H9 (cell line): ENCODE data around the gene OPHN1. TPM values are rescaled to one million over a fixed set of nuclear protein-coding genes. Genes with fewer than 3 reads are reported as not detected.

Experiments used
- DNase-seq: peaks from one replicate; pipeline ENCODE4 v3.0.0-alpha.2; 2017
- H2AFZ ChIP-seq: one replicate; pipeline ENCODE4 v1.6.1; 2013; ENCODE audit warnings: mild to moderate bottlenecking, low read length, control low read depth, moderate library complexity
- H2AK5ac ChIP-seq: 2 replicates; pipeline ENCODE4 v1.6.1; 2013; ENCODE audit warnings: low read length, control low read depth, mixed read lengths; ENCODE audit not compliant: insufficient read length
- H2BK120ac ChIP-seq: one replicate; pipeline ENCODE4 v1.6.1; 2013; ENCODE audit warnings: low read depth, mild to moderate bottlenecking, low read length, control low read depth, inconsistent platforms; ENCODE audit not compliant: poor library complexity, severe bottlenecking
- H2BK12ac ChIP-seq: 2 replicates; pipeline ENCODE4 v1.6.1; 2013; ENCODE audit warnings: low read length, control low read depth, mixed read lengths, low read depth; ENCODE audit not compliant: insufficient read length
- H2BK15ac ChIP-seq: 2 replicates; pipeline ENCODE4 v1.6.1; 2013; ENCODE audit warnings: low read depth, low read length, control low read depth
- H2BK20ac ChIP-seq: one replicate; pipeline ENCODE4 v1.6.1; 2013; ENCODE audit warnings: low read depth, mild to moderate bottlenecking, low read length, control low read depth, inconsistent platforms; ENCODE audit not compliant: poor library complexity, severe bottlenecking
- H2BK5ac ChIP-seq: 2 replicates; pipeline ENCODE4 v1.6.1; 2013; ENCODE audit warnings: low read length, control low read depth, mixed read lengths; ENCODE audit not compliant: insufficient read length
- H3K14ac ChIP-seq: 2 replicates; pipeline ENCODE4 v1.6.1; 2013; ENCODE audit warnings: low read length, control low read depth; ENCODE audit not compliant: insufficient read depth
- H3K18ac ChIP-seq: 2 replicates; pipeline ENCODE4 v1.6.1; 2013; ENCODE audit warnings: low read depth, mild to moderate bottlenecking, mixed read lengths, low read length, control low read depth; ENCODE audit not compliant: insufficient read length
- H3K23ac ChIP-seq: 2 replicates; pipeline ENCODE4 v1.6.1; 2013; ENCODE audit warnings: low read length, control low read depth, mixed read lengths, low read depth; ENCODE audit not compliant: insufficient read length
- H3K23me2 ChIP-seq: 2 replicates; pipeline ENCODE4 v1.6.1; 2013; ENCODE audit warnings: low read depth, mild to moderate bottlenecking, mixed read lengths, low read length, control low read depth; ENCODE audit not compliant: insufficient read length, poor library complexity, severe bottlenecking
- H3K27ac ChIP-seq: 2 replicates; pipeline ENCODE4 v1.5.1; 2013; ENCODE audit warnings: low read length, control low read depth, mixed read lengths, low read depth; ENCODE audit not compliant: insufficient read length
- H3K27me3 ChIP-seq: 2 replicates; pipeline ENCODE4 v1.6.1; 2013; ENCODE audit warnings: low read length, control low read depth, inconsistent platforms; ENCODE audit not compliant: insufficient read depth
- H3K4ac ChIP-seq: 2 replicates; pipeline ENCODE4 v1.6.1; 2013; ENCODE audit warnings: low read depth, mild to moderate bottlenecking, control low read depth, inconsistent platforms, low read length, moderate library complexity
- H3K4me1 ChIP-seq: 2 replicates; pipeline ENCODE4 v1.6.1; 2013; ENCODE audit warnings: low read length, control low read depth, inconsistent platforms; ENCODE audit not compliant: insufficient read depth
- H3K4me2 ChIP-seq: 2 replicates; pipeline ENCODE4 v1.6.1; 2013; ENCODE audit warnings: low read length, control low read depth, mixed read lengths; ENCODE audit not compliant: insufficient read length, insufficient read depth
- H3K56ac ChIP-seq: 2 replicates; pipeline ENCODE4 v1.6.1; 2013; ENCODE audit warnings: low read depth, mild to moderate bottlenecking, mixed read lengths, low read length, control low read depth; ENCODE audit not compliant: insufficient read length
- H3K79me1 ChIP-seq: 2 replicates; pipeline ENCODE4 v1.6.1; 2013; ENCODE audit warnings: low read depth, mild to moderate bottlenecking, moderate library complexity, low read length, control low read depth, inconsistent platforms; ENCODE audit not compliant: insufficient read depth, poor library complexity, severe bottlenecking
- H3K79me2 ChIP-seq: 2 replicates; pipeline ENCODE4 v1.6.1; 2013; ENCODE audit warnings: low read length, control low read depth, inconsistent platforms; ENCODE audit not compliant: insufficient read depth
- H3K9ac ChIP-seq: 2 replicates; pipeline ENCODE4 v1.6.1; 2013; ENCODE audit warnings: low read length, control low read depth, mixed read lengths; ENCODE audit not compliant: insufficient read length; ENCODE audit errors: extremely low read depth
- H3K9me3 ChIP-seq: one replicate; pipeline ENCODE4 v1.6.1; 2013; ENCODE audit warnings: low read depth, low read length, inconsistent platforms; ENCODE audit not compliant: control insufficient read depth
- H3T11ph ChIP-seq: one replicate; pipeline ENCODE4 v1.6.1; 2013; ENCODE audit warnings: mild to moderate bottlenecking, low read length, control low read depth, inconsistent platforms
- H4K20me1 ChIP-seq: one replicate; pipeline ENCODE4 v1.6.1; 2013; ENCODE audit not compliant: control insufficient read depth, insufficient read length, insufficient read depth
- H4K5ac ChIP-seq: 2 replicates; pipeline ENCODE4 v1.6.1; 2013; ENCODE audit warnings: low read depth, mild to moderate bottlenecking, mixed read lengths, low read length, control low read depth; ENCODE audit not compliant: insufficient read length
- H4K8ac ChIP-seq: replicated peaks from 2 replicates; pipeline ENCODE4 v1.6.1; 2013; ENCODE audit warnings: low read length, control low read depth, mixed read lengths, low read depth; ENCODE audit not compliant: insufficient read length
- H4K91ac ChIP-seq: 2 replicates; pipeline ENCODE4 v1.6.1; 2013; ENCODE audit warnings: low read depth, mild to moderate bottlenecking, moderate library complexity, mixed read lengths, low read length, control low read depth; ENCODE audit not compliant: insufficient read length
- H3K27ac Mint-ChIP-seq, 3 experiments: 2 replicates in 2 of 3; 3 replicates in 1 of 3; pipeline ENCODE4 v1.8.0; 2020 to 2021; ENCODE audit warnings: mixed read lengths in 3 of 3, mild to moderate bottlenecking in 1 of 3, moderate library complexity in 1 of 3
- H3K27me3 Mint-ChIP-seq: 2 replicates; pipeline ENCODE4 v1.8.0; 2021; ENCODE audit warnings: low read depth, mild to moderate bottlenecking, moderate library complexity, mixed read lengths
- H3K36me3 Mint-ChIP-seq, 3 experiments: 2 replicates in 2 of 3; 3 replicates in 1 of 3; pipeline ENCODE4 v1.8.0; 2020 to 2021; ENCODE audit warnings: low read depth in 3 of 3, mixed read lengths in 3 of 3; ENCODE audit not compliant: insufficient read depth in 1 of 3
- H3K4me1 Mint-ChIP-seq, 2 experiments: 2 replicates each; pipeline ENCODE4 v1.8.0; 2020; ENCODE audit warnings: mixed read lengths in 2 of 2
- H3K4me3 Mint-ChIP-seq, 2 experiments: 2 replicates in 1 of 2; 3 replicates in 1 of 2; pipeline ENCODE4 v1.8.0; 2020 to 2021; ENCODE audit warnings: mild to moderate bottlenecking in 2 of 2, mixed read lengths in 2 of 2, moderate library complexity in 1 of 2
- H3K9me3 Mint-ChIP-seq, 2 experiments: 2 replicates in 1 of 2; 3 replicates in 1 of 2; pipeline ENCODE4 v1.8.0; 2020; ENCODE audit warnings: mild to moderate bottlenecking in 2 of 2, mixed read lengths in 2 of 2, moderate library complexity in 1 of 2
- WGBS: extraction: QIAGEN DNeasy Blood & Tissue Kit; methylation state at CpG from one replicate; pipeline ENCODE4 v1.1.7; 2013; ENCODE audit warnings: missing lambda C conversion rate, low lambda C conversion rate, mixed read lengths; ENCODE audit not compliant: insufficient read length; ENCODE audit errors: extremely low coverage; 5-methylcytosine and 5-hydroxymethylcytosine counted together
- total RNA-seq: library from RNA; stranded (reverse); gene quantifications from 2 replicates; pipeline ENCODE4 v1.2.1, GENCODE V29; 2021
- TF ChIP-seq, protein P1 (sequence below): fragments of 200-600 bp; sonication (generic); conservative IDR thresholded peaks from 3 replicates; pipeline ENCODE4 v1.8.0; 2021; ENCODE audit warnings: antibody characterized with exemption, mild to moderate bottlenecking

The OPHN1 gene
- total RNA-seq, 1 experiment from 2014 or later, result 1.5 TPM

DNA sequence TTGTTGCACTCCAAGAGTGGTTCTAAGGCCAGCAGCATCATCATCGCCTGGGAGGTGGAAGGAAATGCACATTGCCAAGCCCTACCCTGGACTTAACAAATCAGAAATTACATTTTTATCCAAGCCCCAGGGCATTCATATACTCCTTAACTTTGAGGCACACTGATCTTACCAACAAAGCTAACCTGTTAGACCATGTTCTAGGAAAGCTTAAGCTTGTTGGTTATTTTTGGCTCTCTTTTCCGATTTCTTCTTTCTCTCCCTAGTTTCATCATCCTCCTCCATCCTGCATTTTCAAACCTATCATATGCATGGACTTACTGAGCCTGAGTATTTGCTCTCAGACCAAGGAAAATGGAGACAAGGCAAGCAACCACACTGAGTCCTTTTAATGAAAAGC, 133.4 kb downstream of the OPHN1 start:
- H3K36me3 Mint-ChIP-seq, result no peaks in the 10 kb centered on the region; a peak in 1 of 7 replicates
- H2AK5ac ChIP-seq, result no peak overlapping the region
- no peak overlapping the region for H2BK20ac ChIP-seq
- H4K5ac ChIP-seq, result no peak overlapping the region
- H2BK120ac ChIP-seq, result no peak overlapping the region
- no peaks in the 10 kb centered on the region for H3K27me3 Mint-ChIP-seq
- no peak overlapping the region for H3K4ac ChIP-seq
- H3K4me1 Mint-ChIP-seq, result peaks cover 3 to 5% of the 10 kb centered on the region in 2 experiments; a peak in 3 of 4 replicates
- no peak overlapping the region for H3K9ac ChIP-seq
- H2BK12ac ChIP-seq, result no peak overlapping the region
- H3K79me1 ChIP-seq, result no peaks in the 10 kb centered on the region
- no peak overlapping the region for H3K23ac ChIP-seq
- H4K8ac ChIP-seq, result no peak overlapping the region
- no peak overlapping the region for H3K27ac ChIP-seq
- peaks cover 39 to 50% of the 10 kb centered on the region in 2 experiments for H3K9me3 Mint-ChIP-seq
- no peaks in the 10 kb centered on the region; the same call in 1 of the 2 replicates for H3K4me1 ChIP-seq
- no CpG with 5 or more reads among the region's 2 CpGs for WGBS
- no peaks in the 10 kb centered on the region for H3K79me2 ChIP-seq
- no peak overlapping the region for H2BK15ac ChIP-seq
- peaks cover 20% of the 10 kb centered on the region for H3K9me3 ChIP-seq
- H4K91ac ChIP-seq, result no peak overlapping the region
- TF ChIP-seq, protein P1, sequence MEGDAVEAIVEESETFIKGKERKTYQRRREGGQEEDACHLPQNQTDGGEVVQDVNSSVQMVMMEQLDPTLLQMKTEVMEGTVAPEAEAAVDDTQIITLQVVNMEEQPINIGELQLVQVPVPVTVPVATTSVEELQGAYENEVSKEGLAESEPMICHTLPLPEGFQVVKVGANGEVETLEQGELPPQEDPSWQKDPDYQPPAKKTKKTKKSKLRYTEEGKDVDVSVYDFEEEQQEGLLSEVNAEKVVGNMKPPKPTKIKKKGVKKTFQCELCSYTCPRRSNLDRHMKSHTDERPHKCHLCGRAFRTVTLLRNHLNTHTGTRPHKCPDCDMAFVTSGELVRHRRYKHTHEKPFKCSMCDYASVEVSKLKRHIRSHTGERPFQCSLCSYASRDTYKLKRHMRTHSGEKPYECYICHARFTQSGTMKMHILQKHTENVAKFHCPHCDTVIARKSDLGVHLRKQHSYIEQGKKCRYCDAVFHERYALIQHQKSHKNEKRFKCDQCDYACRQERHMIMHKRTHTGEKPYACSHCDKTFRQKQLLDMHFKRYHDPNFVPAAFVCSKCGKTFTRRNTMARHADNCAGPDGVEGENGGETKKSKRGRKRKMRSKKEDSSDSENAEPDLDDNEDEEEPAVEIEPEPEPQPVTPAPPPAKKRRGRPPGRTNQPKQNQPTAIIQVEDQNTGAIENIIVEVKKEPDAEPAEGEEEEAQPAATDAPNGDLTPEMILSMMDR, result no peak
- H3K27ac Mint-ChIP-seq, result no peak overlapping the region
- no peaks in the 10 kb centered on the region for H4K20me1 ChIP-seq
- H3K14ac ChIP-seq, result no peak overlapping the region
- no peak overlapping the region for H3K18ac ChIP-seq
- H3K56ac ChIP-seq, result no peak overlapping the region
- H2AFZ ChIP-seq, result no peak overlapping the region
- no peak overlapping the region for H3T11ph ChIP-seq
- H3K27me3 ChIP-seq, result no peaks in the 10 kb centered on the region
- H3K23me2 ChIP-seq, result no peaks in the 10 kb centered on the region
- no peak overlapping the region for H3K4me2 ChIP-seq
- H3K4me3 Mint-ChIP-seq, result no peak overlapping the region
- DNase-seq, result no peak
- H2BK5ac ChIP-seq, result no peak overlapping the region
